Stimulated activated CD4-positive, alpha-beta T cell treated with anti-CD3 and anti-CD28 coated beads, Interleukin-4, amount 100 ng/mL, for 4 hours (primary cell): Measurements from ENCODE around the gene CCSER2.
A peak's percentile ranks its signal among the peaks of the same experiment; 100 is the strongest.
"Not testable (repeated sequence)": the region's sequence is repeated elsewhere in the genome, so short reads cannot be mapped to it uniquely, and the experiment has no call there.

Experiments
- DNase-seq, 2 experiments: peaks; one replicate each; pipeline ENCODE4 v3.0.0-alpha.2; 2020

Gene CCSER2

GRCh38 chr10:84317174-84317573 lies 11.2 kb upstream of the CCSER2 start:
- no peak for DNase-seq

GRCh38 chr10:84321902-84322301 lies 6.5 kb upstream of the CCSER2 start:
- DNase-seq, result no peak

DNA sequence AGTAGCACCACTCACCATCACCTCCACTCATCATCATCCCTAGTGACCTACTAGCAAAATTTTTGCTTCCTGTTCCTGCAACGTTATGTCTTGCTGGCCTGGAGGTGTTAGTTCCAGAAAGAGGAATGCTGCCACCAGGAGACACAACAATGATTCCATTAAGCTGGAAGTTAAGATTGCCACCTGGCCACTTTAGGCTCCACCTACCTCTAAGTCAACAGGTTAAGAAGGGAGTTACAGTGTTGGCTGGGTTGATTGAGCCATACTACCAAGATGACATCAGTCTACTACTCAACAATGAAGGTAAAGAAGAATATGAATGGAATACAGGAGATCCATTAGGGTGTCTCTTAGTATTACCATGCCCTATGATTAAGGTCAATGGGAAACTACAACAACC lies 4.8 kb upstream of the CCSER2 start:
- not testable (repeated sequence) for DNase-seq

GRCh38 chr10:84326995-84327394 lies 1.4 kb upstream of the CCSER2 start:
- not testable (repeated sequence) for DNase-seq

DNA sequence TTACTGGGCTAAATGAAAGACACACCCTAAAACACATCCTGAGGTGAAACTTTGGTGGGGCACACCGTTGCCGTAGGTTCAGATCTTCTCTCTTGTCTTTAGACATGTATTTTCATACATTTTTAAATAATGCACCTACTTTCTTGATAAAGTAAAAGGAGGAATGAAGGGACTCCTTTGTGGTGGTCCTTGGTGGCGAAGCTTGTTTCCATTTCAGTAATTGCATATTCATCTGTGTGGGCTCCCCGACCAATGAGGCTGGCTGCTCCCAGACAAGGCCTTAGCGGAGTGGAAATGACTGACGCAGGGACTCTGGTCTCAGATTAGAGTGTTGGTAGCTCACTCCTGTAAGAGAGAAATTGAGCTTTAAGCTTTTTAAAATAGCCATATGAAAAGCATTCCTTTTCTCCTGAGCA lies 815 bp downstream of the CCSER2 start:
- DNase-seq, result peak; percentile 48 to 58

GRCh38 chr10:84329986-84330651 lies 1.7 kb downstream of the CCSER2 start:
- no peak for DNase-seq

DNA sequence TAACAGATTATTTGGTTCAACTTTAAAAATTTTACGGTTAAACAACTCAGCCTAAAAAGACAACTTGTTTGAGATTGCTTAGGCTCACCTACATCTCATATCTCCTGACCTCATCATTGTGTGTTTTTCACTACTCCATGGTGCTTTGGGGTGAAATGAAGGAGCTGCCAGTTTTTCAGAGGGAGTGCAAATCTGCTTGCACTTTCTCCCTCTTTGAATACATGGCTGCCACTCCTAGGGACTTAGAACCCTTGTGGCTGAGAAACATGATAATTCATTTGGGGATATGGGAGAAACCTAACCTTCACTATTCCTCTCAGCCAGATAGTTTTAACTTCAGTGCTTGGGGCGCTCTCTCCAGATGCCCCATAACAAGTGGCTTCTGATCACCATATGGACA lies 2.7 kb downstream of the CCSER2 start:
- DNase-seq, result no peak

GRCh38 chr10:84333864-84334451 lies 5.6 kb downstream of the CCSER2 start:
- DNase-seq, result peak; percentile 16 to 62

DNA sequence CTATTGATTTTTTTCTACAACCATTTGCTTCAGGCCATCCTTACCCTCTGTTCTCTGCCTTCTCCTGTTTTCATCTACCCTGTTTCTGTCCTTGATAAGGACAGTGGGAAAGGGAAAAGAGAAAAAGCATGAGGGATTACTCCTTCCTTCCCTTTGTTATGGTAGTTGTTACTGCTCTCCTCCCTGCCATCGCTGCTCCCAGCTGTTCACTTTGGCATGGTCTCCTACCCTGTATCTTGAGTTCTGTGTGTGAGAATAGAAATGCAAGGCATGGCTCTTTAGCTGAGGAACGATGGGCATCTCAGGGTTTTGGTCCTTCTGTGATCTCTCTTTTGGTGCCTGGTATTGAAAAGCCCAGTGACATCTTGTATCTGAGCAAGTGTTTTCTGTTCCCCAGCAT lies 6.4 kb downstream of the CCSER2 start:
- no peak for DNase-seq

- no peak for DNase-seq
Observed at GRCh38 chr10:84335516-84335915, 7.1 kb downstream of the CCSER2 start.

DNA sequence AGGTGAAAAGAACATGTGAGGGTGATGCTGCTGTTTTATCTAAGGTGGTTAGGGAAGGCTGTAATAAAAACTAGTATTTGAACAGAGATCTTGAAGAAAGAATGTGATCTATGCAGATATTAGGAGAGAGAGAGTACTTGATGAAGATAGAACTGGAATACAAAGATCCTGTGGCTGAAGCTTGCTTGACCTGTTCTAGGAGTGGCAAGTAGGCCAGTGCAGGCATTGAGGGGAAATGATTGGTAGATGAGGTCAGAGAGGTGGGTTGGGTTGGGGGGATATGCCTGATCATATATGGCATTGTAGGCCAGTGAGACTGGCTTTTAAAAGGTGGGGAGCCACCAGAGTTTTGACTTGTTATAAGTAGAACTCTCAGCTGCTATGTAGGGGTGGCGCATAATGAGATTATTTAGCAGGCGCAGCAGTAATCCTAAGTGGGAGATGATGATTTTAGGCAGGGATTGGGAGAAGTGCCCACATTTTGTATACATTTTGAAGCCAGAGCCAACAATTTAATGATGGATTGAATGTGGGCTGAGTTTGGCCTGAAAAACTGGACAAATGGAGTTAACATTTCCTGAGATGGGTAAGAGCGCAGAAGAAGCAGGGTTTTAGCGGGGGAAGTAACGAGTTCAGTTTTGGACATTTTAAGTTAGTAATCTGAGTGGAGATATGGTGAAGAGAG lies 8.2 kb downstream of the CCSER2 start:
- no peak for DNase-seq

DNA sequence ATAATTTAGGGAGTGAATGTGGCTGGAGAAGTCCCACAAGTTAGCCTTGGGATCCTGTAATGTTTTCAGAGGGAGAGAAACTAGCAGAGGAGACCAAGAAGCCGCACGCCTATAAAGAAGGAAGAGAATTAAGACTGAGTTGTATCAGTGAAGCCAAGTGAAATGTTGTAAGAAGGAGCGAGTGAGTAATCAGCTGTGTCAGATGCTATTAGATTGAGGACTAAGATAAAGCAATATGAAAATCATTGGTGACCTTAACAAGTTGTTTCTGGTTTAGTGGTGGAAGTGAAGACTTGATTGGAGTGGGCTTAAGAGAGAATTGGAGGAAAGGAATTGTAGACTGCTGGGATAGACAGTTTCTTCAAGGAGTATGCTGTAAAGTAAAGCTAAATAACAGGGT lies 8.8 kb downstream of the CCSER2 start:
- DNase-seq, result no peak

GRCh38 chr10:84339025-84339424 lies 10.6 kb downstream of the CCSER2 start:
- no peak for DNase-seq

- DNase-seq, result no peak
Observed at GRCh38 chr10:84340187-84340586, 11.8 kb downstream of the CCSER2 start.

- no peak for DNase-seq
Observed at GRCh38 chr10:84340632-84341537, 12.5 kb downstream of the CCSER2 start.

GRCh38 chr10:84341538-84341856 lies 13.1 kb downstream of the CCSER2 start:
- no peak for DNase-seq

DNA sequence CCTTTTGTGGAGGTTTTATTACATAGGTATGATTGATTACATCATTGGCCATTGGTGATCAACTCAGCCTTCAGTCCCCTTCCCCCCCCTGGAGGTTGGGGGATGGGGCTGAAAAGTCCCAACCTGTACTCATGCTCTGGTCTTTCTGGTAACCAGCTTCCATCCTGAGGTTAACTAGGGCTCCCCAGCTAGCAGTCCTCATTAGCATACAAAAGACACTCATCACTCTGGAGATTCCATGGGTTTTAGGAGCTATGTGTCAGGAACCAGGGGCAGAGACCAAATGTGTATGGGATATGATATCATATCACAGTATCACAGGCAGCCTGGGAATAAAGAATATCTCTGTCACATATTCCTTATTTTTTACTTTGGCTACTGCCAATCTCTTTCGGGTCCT lies 13.6 kb downstream of the CCSER2 start:
- no peak for DNase-seq

DNA sequence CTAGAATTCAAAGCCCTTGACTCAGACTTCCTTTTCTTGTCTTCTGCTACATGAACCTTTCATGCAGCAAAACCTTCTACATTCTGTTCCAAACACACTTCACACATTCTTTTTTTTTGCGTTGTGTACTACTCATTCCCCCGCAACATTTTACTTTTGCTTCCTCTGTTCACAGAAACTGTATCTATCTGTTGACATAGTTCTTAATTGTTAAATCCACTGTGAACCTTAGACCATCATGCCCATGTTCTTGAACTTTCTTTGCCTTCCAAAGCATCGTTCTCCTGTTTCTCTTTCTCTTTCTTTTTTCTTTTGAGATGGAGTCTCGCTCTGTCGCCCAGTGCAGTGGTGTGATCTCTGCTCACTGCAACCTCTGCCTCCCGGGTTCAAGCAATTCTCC lies 14.2 kb downstream of the CCSER2 start:
- no peak for DNase-seq

- DNase-seq, result no peak
Observed at GRCh38 chr10:84343831-84344230, 15.4 kb downstream of the CCSER2 start.

DNA sequence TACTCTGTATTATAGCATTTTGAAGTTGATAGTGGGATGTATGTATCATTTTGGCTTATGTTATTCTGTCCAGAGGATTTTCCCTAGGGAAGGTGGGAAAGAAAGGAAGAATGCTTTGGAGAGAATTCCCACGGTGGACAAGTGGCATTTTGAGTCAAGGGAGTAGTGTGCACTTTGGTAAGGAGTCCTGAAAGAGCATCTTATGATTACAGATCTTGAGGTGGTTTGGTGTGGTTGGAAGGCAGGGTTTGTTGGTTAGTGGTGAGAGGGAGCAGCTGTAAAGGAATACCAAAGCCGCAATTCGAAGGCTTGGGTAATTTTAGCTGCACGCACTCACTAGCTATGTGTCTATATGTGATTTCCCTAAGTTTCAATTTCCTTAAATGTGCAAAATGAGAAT lies 16.1 kb downstream of the CCSER2 start:
- DNase-seq, result no peak

- not testable (repeated sequence) for DNase-seq
Observed at GRCh38 chr10:84347575-84348002, 19.2 kb downstream of the CCSER2 start.

DNA sequence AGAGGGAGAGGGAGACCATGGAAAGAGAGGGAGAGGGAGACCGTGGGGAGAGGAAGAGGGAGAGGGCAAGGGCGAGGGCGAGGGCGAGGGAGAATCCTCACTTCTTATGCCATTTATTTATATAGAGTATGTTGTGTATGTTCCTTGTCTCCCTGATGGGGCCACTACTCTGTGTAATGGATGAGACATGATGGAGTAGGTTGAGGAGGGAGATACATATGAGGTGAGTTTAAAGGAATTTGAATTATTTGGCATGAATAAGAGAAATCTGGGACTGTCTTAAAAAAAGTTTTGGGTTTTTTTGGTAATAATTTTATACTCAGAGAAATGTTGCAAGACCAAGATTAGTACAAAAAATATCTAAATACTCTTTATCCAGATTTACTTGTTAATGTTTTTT lies 20.1 kb downstream of the CCSER2 start:
- no peak for DNase-seq

GRCh38 chr10:84348860-84349259 lies 20.5 kb downstream of the CCSER2 start:
- DNase-seq, result no peak
